A549 (cell line): ENCODE results near the gene GABBR1. TPM values are rescaled to one million over a fixed set of nuclear protein-coding genes. Genes with fewer than 3 reads are reported as not detected.

Source experiments
- ATAC-seq, 2 experiments: fragments of 200-7000 bp in 1 of 2; fragments of >200 bp in 1 of 2; cut with Nextera tagmentation in 1 of 2; cut with Tn5 transposase in 1 of 2; 3 replicates each; pipeline versions ENCODE4 v1.8.0 to v1.9.1; 2018 to 2020; ENCODE audit warnings: mild to moderate bottlenecking in 1 of 2, moderate library complexity in 1 of 2
- CTCF ChIA-PET: fragments of 300-600 bp; sonication (Branson Sonifier 250); formaldehyde crosslinking; extraction: SDS; loops from one replicate; lab custom pipeline; 2021; ENCODE audit warnings: antibody characterized with exemption, inconsistent platforms; lab: Yijun Ruan, JAX
- POLR2A ChIA-PET: fragments of 350-600 bp; formaldehyde crosslinking; extraction: SDS; loops from one replicate; lab custom pipeline; 2021; ENCODE audit warnings: antibody characterized with exemption, inconsistent platforms; lab: Yijun Ruan, JAX
- DNase-seq, 2 experiments: peaks; one replicate each; pipeline versions ENCODE4 v3.0.0 to v3.0.0-alpha.2; 2011 to 2016; ENCODE audit warnings: low read depth in 1 of 2, low spot score in 1 of 2
- FAIRE-seq: peaks from 2 replicates; lab custom pipeline; 2011; peaks lifted over from hg19 to GRCh38; lab: Jason Lieb, UNC
- H3K27ac ChIP-seq, 2 experiments: fragments of >200 bp; sonication (Bioruptor Twin); formaldehyde crosslinking; 3 replicates each; pipeline ENCODE4 v1.5.1; 2016 to 2017
- H3K4me1 ChIP-seq: fragments of >200 bp; sonication (Bioruptor Twin); formaldehyde crosslinking; 3 replicates; pipeline ENCODE4 v1.6.1; 2016
- H3K4me2 ChIP-seq: fragments of >200 bp; sonication (Bioruptor Twin); formaldehyde crosslinking; 3 replicates; pipeline ENCODE4 v1.6.1; 2016
- H3K4me3 ChIP-seq: fragments of >200 bp; sonication (Bioruptor Twin); formaldehyde crosslinking; 3 replicates; pipeline ENCODE4 v1.5.1; 2016
- H3K9me3 ChIP-seq: fragments of >200 bp; sonication (Bioruptor Twin); formaldehyde crosslinking; 3 replicates; pipeline ENCODE4 v1.6.1; 2016
- CHD2 ChIP-seq: fragments of 150-350 bp; IDR thresholded peaks from 2 replicates; pipeline ENCODE4 v1.6.1; 2014; ENCODE audit warnings: low read length; ENCODE audit not compliant: partially characterized antibody
- EHF ChIP-seq: fragments of 250-450 bp; sonication (Bioruptor Pico); IDR thresholded peaks from 2 replicates; pipeline ENCODE4 v1.5.0; 2020; ENCODE audit warnings: mild to moderate bottlenecking
- ESRRA ChIP-seq: fragments of 150-350 bp; IDR thresholded peaks from 2 replicates; pipeline ENCODE4 v1.6.1; 2014; ENCODE audit warnings: mild to moderate bottlenecking, low read length, borderline replicate concordance
- FOSB ChIP-seq: fragments of 250-450 bp; sonication (Bioruptor Pico); IDR thresholded peaks from 2 replicates; pipeline ENCODE4 v1.5.0; 2020; ENCODE audit warnings: mild to moderate bottlenecking, moderate library complexity
- FOSL2 ChIP-seq, 2 experiments: fragments of 450-650 bp in 1 of 2; fragments of >200 bp in 1 of 2; sonication (Bioruptor Twin) in 1 of 2; formaldehyde crosslinking; IDR thresholded peaks; 2 replicates each; pipeline versions ENCODE4 v1.5.0 to v1.6.1; 2016 to 2020; ENCODE audit warnings: mild to moderate bottlenecking in 1 of 2, moderate library complexity in 1 of 2
- FOXS1 ChIP-seq: fragments of 250-450 bp; sonication (Bioruptor Pico); IDR thresholded peaks from 2 replicates; pipeline ENCODE4 v1.5.0; 2020; ENCODE audit warnings: mild to moderate bottlenecking, moderate library complexity
- HDAC2 ChIP-seq: fragments of 200-600 bp; sonication (generic); IDR thresholded peaks from 2 replicates; pipeline ENCODE4 v1.6.1; 2016
- HEYL ChIP-seq: fragments of 250-450 bp; sonication (Bioruptor Pico); IDR thresholded peaks from 2 replicates; pipeline ENCODE4 v1.8.0; 2021; ENCODE audit warnings: mild to moderate bottlenecking, moderate library complexity
- HMGXB4 ChIP-seq: fragments of 250-450 bp; sonication (Bioruptor Pico); IDR thresholded peaks from 2 replicates; pipeline ENCODE4 v1.5.0; 2021; ENCODE audit warnings: mild to moderate bottlenecking, moderate library complexity, borderline replicate concordance
- HOXB13 ChIP-seq: fragments of 250-450 bp; sonication (Bioruptor Pico); IDR thresholded peaks from 2 replicates; pipeline ENCODE4 v1.5.0; 2020; ENCODE audit warnings: low read depth, mild to moderate bottlenecking, moderate library complexity
- HOXB5 ChIP-seq: fragments of 250-450 bp; sonication (Bioruptor Pico); IDR thresholded peaks from 2 replicates; pipeline ENCODE4 v1.5.0; 2020; ENCODE audit warnings: mild to moderate bottlenecking, moderate library complexity
- KDM5A ChIP-seq: fragments of 200-600 bp; sonication (generic); IDR thresholded peaks from 2 replicates; pipeline ENCODE4 v1.6.1; 2016; ENCODE audit warnings: antibody characterized with exemption, mild to moderate bottlenecking
- MAX ChIP-seq: IDR thresholded peaks from 2 replicates; pipeline ENCODE4 v1.6.1; 2012
- PBX3 ChIP-seq: IDR thresholded peaks from 2 replicates; pipeline ENCODE4 v1.6.1; 2012
- POLR2AphosphoS2 ChIP-seq: conservative IDR thresholded peaks from 2 replicates; pipeline ENCODE4 v1.6.1; 2012; ENCODE audit warnings: low read length, improper control_type of control experiment, inconsistent platforms
- RARB ChIP-seq: fragments of 250-450 bp; sonication (Bioruptor Pico); IDR thresholded peaks from 2 replicates; pipeline ENCODE4 v1.8.0; 2021; ENCODE audit warnings: mild to moderate bottlenecking, moderate library complexity
- REST ChIP-seq: fragments of 200-600 bp; sonication (generic); IDR thresholded peaks from 2 replicates; pipeline ENCODE4 v1.6.1; 2016; ENCODE audit warnings: antibody characterized with exemption, mild to moderate bottlenecking, moderate library complexity
- RFX5 ChIP-seq: fragments of 450-650 bp; IDR thresholded peaks from 2 replicates; pipeline ENCODE4 v1.7.1; 2014; ENCODE audit warnings: antibody characterized with exemption, mild to moderate bottlenecking, moderate library complexity
- RNF2 ChIP-seq: fragments of 200-600 bp; sonication (generic); IDR thresholded peaks from 2 replicates; pipeline ENCODE4 v1.6.1; 2016; ENCODE audit warnings: low read depth, mild to moderate bottlenecking, antibody characterized with exemption, moderate library complexity, borderline replicate concordance
- SREBF2 ChIP-seq: fragments of 450-650 bp; IDR thresholded peaks from 2 replicates; pipeline ENCODE4 v1.6.1; 2014; ENCODE audit warnings: mild to moderate bottlenecking, moderate library complexity
- TFCP2L1 ChIP-seq: fragments of 250-450 bp; sonication (Bioruptor Pico); IDR thresholded peaks from 2 replicates; pipeline ENCODE4 v1.5.0; 2021; ENCODE audit warnings: mild to moderate bottlenecking
- ZC3H11A ChIP-seq: fragments of 450-650 bp; IDR thresholded peaks from 2 replicates; pipeline ENCODE4 v1.6.1; 2014; ENCODE audit warnings: antibody characterized with exemption, mild to moderate bottlenecking
- ZSCAN20 ChIP-seq: fragments of 250-450 bp; sonication (Bioruptor Pico); IDR thresholded peaks from 2 replicates; pipeline ENCODE4 v1.8.0; 2022; ENCODE audit warnings: mild to moderate bottlenecking, moderate library complexity
- WGBS: methylation state at CpG from one replicate; pipeline ENCODE4 v1.1.6; 2017; ENCODE audit errors: missing lambda C conversion rate; 5-methylcytosine and 5-hydroxymethylcytosine counted together
- polyA plus RNA-seq, 4 experiments: library from polyadenylated mRNA; depleted of rRNA in 3 of 4; stranded (reverse); fragments of >200 nt; fragmentation: RNase III in 1 of 4; extraction: RNeasy Plus Mini Kit Qiagen cat#74134 plus additional on column Dnase treatment in 1 of 4; gene quantifications; 2 replicates in 3 of 4; 3 replicates in 1 of 4; pipeline ENCODE4 v1.2.3, GENCODE V29; 2011 to 2017

The GABBR1 gene
- polyA plus RNA-seq, 2 of the 4 experiments (the other 2 are of a cell fraction), result 6.8 to 9.0 TPM

- Histone ChIP-seq H3K4me1 (no peaks in the 10 kb centered on the region), H3K4me3 (no peak overlapping the region), H3K27ac (no peak overlapping the region), H3K9me3 (no peaks in the 10 kb centered on the region), H3K4me2 (no peak overlapping the region)
- FAIRE-seq (no peak), DNase-seq (no peak), ATAC-seq (no peak)
- TF ChIP-seq HMGXB4 (CRISPR knock-in tag), result no peak
- ChIA-PET POLR2A (no interaction called here), CTCF (interaction anchor here (0.5 kb wide), 1 partner anchor 44 kb away, joined by 3 read pairs; no protein-coding TSS in a partner anchor)
- no CpG with 5 or more reads among the region's 2 CpGs for WGBS
Observed at GRCh38 chr6:29532320-29532951, 100.5 kb downstream of the GABBR1 start.

GRCh38 chr6:29531668-29532067, 101.3 kb downstream of the GABBR1 start:
- no peaks in the 10 kb centered on the region for H3K9me3 ChIP-seq
- FAIRE-seq, result no peak
- TF ChIP-seq FOXS1 (no peak), RARB (CRISPR knock-in tag) (no peak), CHD2 (no peak), ZSCAN20 (CRISPR knock-in tag) (no peak), HDAC2 (no peak), RNF2 (no peak), HOXB5 (CRISPR knock-in tag) (no peak), FOSL2 (IDR thresholded peaks at IDR 0.05) (no peak), FOSL2 (CRISPR knock-in tag; IDR thresholded peaks at IDR 0.05) (no peak), ZC3H11A (no peak), REST (no peak)
- TF ChIP-seq, all 56 proteins: peak for 0
- DNase-seq (no peak), ATAC-seq (no peak)
- Histone ChIP-seq H3K27ac (no peak overlapping the region), H3K4me3 (no peak overlapping the region), H3K4me2 (no peak overlapping the region), H3K4me1 (no peaks in the 10 kb centered on the region)
- ChIA-PET POLR2A (no interaction called here), CTCF (interaction anchor here (0.5 kb wide), 1 partner anchor 43 kb away, joined by 3 read pairs; no protein-coding TSS in a partner anchor)
- no CpG with 5 or more reads among the region's 3 CpGs for WGBS

- FAIRE-seq, result no peak
Observed at GRCh38 chr6:29530671-29531310, 102.2 kb downstream of the GABBR1 start.

More at GRCh38 chr6:29530671-29531310, 102.2 kb downstream of the GABBR1 start:
- Histone ChIP-seq H3K4me1 (no peaks in the 10 kb centered on the region), H3K4me3 (no peak overlapping the region), H3K9me3 (no peaks in the 10 kb centered on the region), H3K27ac (no peak overlapping the region), H3K4me2 (no peak overlapping the region)
- 0% methylated on average over 1 of the region's 2 CpGs for WGBS
- TF ChIP-seq PBX3 (no peak), SREBF2 (no peak), EHF (CRISPR knock-in tag) (no peak), RNF2 (no peak), FOSL2 (IDR thresholded peaks at IDR 0.05) (no peak), FOSL2 (CRISPR knock-in tag; IDR thresholded peaks at IDR 0.05) (no peak), POLR2AphosphoS2 (no peak), ESRRA (no peak), FOSB (no peak), HEYL (CRISPR knock-in tag) (no peak), HOXB13 (CRISPR knock-in tag) (no peak), MAX (no peak), CHD2 (no peak), RFX5 (no peak), TFCP2L1 (CRISPR knock-in tag) (no peak), KDM5A (no peak)
- DNase-seq (no peak), ATAC-seq (no peak)
- CTCF ChIA-PET, result no interaction called here
- POLR2A ChIA-PET, result no interaction called here
